Right lobe of liver (tissue), 6 donors: ENCODE results near the gene SUPT4H1. TPM values are rescaled to one million over a fixed set of nuclear protein-coding genes. Genes with fewer than 3 reads are reported as not detected.

Experiments
- ATAC-seq, 4 donors: fragments of 200-7000 bp; cut with Tn5 transposase; one replicate each; pipeline ENCODE4 v1.9.1; 2020; ENCODE audit warnings: mild to moderate bottlenecking in 4 of 4, moderate library complexity in 4 of 4
- DNase-seq, 3 donors: peaks; one replicate each; pipeline ENCODE4 v3.0.0-alpha.2; 2020
- H3K27ac ChIP-seq, 3 donors: fragments of 200-600 bp; one replicate each; pipeline ENCODE4 v1.8.0; 2022
- H3K27me3 ChIP-seq, 2 donors: fragments of 200-600 bp; one replicate each; pipeline ENCODE4 v1.8.0; 2022
- H3K36me3 ChIP-seq, 4 donors: fragments of 200-600 bp; sonication (generic) in 1 of 4; one replicate each; pipeline versions ENCODE4 v1.5.1 to v1.8.0; 2017 to 2022; ENCODE audit warnings: control low read depth in 1 of 4
- H3K4me1 ChIP-seq, 4 donors: fragments of 200-600 bp; sonication (generic) in 1 of 4; one replicate each; pipeline versions ENCODE4 v1.5.1 to v1.8.0; 2017 to 2022; ENCODE audit warnings: control low read depth in 1 of 4
- H3K4me3 ChIP-seq, 3 donors: fragments of 200-600 bp; one replicate each; pipeline ENCODE4 v1.8.0; 2022
- H3K9me3 ChIP-seq, 4 donors: fragments of 200-600 bp; sonication (generic) in 1 of 4; one replicate each; pipeline versions ENCODE4 v1.5.1 to v1.8.0; 2017 to 2022; ENCODE audit warnings: control low read depth in 1 of 4
- CTCF ChIP-seq, 4 donors: fragments of 200-600 bp in 3 of 4; fragments of 450-650 bp in 1 of 4; IDR thresholded peaks; one replicate each; pipeline versions ENCODE4 v1.5.1 to v1.8.0; 2016 to 2022; ENCODE audit warnings: antibody characterized with exemption in 4 of 4, mild to moderate bottlenecking in 2 of 4
- POLR2A ChIP-seq: fragments of 450-650 bp; IDR thresholded peaks from one replicate; pipeline ENCODE4 v1.6.1; 2017; ENCODE audit warnings: antibody characterized with exemption, mild to moderate bottlenecking
- WGBS: methylation state at CpG from one replicate; pipeline ENCODE4 v1.1.6; 2018; ENCODE audit warnings: low coverage, low lambda C conversion rate; ENCODE audit not compliant: insufficient coverage; ENCODE audit errors: missing lambda C conversion rate; 5-methylcytosine and 5-hydroxymethylcytosine counted together
- intact Hi-C, 2 donors: fragments of 100-400 bp; cut with DNase I; formaldehyde crosslinking; loops; one replicate each; pipeline versions ENCODE4 v1.11.2 to v1.14.1; 2022
- total RNA-seq, 6 experiments: library from RNA; depleted of rRNA in 2 of 6; stranded (reverse); fragments of >200 nt in 2 of 6; fragmentation: NEBNext Ultra II Directional in 3 of 6; extraction: Animal tissue kit (Norgen Biotek cat#: 25700) in 3 of 6; gene quantifications; one replicate each; pipeline versions ENCODE4 v1.1.0 to v1.2.4, GENCODE V29; 2016 to 2023
- donor health status: DM: no; HTN: yes; CAD: no.
- donor health status: DM: no; HTN: no; CAD: no.
- donor health status: DM: no; HTN: no; CAD: no.
- donor health status: DM: no; HTN: yes; CAD: no.
- donor health status: DM: no; HTN: yes; CAD: no.

The SUPT4H1 gene
- total RNA-seq, 6 experiments from 2014 or later: 24.8 to 50.9 (median 37.0) TPM

DNA sequence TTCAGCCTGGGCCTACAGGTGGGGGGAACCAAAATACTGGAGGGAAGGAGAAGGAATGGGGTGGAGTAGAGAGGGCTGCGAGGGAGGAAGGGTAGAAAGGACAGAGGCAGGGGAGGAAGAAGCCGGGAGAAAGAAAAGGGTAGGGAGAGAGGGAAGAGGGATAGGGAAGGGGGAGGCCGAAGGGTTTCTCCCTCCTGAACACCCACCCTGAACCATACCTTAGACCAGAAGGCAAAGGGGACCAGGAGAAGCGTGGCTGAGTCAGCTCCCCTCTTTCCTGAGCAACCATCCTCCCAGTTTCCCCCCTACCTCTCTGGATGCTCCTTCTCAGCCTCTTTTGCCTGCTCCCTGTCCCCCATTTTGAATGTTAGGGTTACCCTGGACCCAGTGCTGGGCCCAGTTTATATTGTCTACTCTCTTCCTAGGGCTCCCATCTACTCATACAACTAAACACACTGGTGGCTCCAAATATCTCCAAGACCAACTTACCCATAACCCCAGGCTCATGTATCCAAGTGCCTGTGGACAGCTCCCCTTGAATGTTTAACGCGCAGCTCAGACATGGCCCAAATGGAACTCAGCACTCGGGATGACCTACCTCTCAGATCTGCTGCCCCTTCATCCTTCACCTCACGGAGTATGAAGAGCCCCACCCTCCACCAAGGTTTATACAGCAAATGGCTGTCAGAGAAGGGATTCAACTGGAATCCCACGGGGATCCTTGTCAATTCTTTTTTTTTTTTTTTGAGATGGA, 31.3 kb downstream of the SUPT4H1 start:
- no peak for DNase-seq
- intact Hi-C loops: loop anchor here in 1 of 2 donors (10.0 kb wide), 1 partner anchor 54 kb away; no protein-coding TSS in a partner anchor
- H3K4me1 ChIP-seq: peaks cover 0 to 4% (median 0%) of the 10 kb centered on the region in 4 donors
- H3K36me3 ChIP-seq: no peaks in the 10 kb centered on the region
- ATAC-seq: no peak
- H3K9me3 ChIP-seq: no peaks in the 10 kb centered on the region
- no peak overlapping the region for H3K4me3 ChIP-seq
- 93% methylated on average over 8 of the region's 9 CpGs for WGBS
- TF ChIP-seq CTCF (IDR thresholded peaks at IDR 0.05) (no peak), POLR2A (no peak)
- H3K27ac ChIP-seq: no peak overlapping the region
- no peaks in the 10 kb centered on the region for H3K27me3 ChIP-seq

GRCh38 chr17:58320163-58320558, 31.8 kb downstream of the SUPT4H1 start:
- no peak for TF ChIP-seq CTCF (IDR thresholded peaks at IDR 0.05)
- TF ChIP-seq POLR2A: no peak
- no peaks in the 10 kb centered on the region for H3K27me3 ChIP-seq
- no peaks in the 10 kb centered on the region for H3K9me3 ChIP-seq
- DNase-seq (peak; percentile 7 to 39 (median 23)), ATAC-seq (no peak)
- no peaks in the 10 kb centered on the region for H3K36me3 ChIP-seq
- H3K4me3 ChIP-seq: no peak overlapping the region
- WGBS: 91% methylated on average over 3 of the region's 7 CpGs
- H3K27ac ChIP-seq: no peak overlapping the region
- H3K4me1 ChIP-seq: peaks cover 0 to 4% (median 0%) of the 10 kb centered on the region in 4 donors
- intact Hi-C loops: loop anchor here in 1 of 2 donors (10.0 kb wide), 1 partner anchor 55 kb away; no protein-coding TSS in a partner anchor

DNA sequence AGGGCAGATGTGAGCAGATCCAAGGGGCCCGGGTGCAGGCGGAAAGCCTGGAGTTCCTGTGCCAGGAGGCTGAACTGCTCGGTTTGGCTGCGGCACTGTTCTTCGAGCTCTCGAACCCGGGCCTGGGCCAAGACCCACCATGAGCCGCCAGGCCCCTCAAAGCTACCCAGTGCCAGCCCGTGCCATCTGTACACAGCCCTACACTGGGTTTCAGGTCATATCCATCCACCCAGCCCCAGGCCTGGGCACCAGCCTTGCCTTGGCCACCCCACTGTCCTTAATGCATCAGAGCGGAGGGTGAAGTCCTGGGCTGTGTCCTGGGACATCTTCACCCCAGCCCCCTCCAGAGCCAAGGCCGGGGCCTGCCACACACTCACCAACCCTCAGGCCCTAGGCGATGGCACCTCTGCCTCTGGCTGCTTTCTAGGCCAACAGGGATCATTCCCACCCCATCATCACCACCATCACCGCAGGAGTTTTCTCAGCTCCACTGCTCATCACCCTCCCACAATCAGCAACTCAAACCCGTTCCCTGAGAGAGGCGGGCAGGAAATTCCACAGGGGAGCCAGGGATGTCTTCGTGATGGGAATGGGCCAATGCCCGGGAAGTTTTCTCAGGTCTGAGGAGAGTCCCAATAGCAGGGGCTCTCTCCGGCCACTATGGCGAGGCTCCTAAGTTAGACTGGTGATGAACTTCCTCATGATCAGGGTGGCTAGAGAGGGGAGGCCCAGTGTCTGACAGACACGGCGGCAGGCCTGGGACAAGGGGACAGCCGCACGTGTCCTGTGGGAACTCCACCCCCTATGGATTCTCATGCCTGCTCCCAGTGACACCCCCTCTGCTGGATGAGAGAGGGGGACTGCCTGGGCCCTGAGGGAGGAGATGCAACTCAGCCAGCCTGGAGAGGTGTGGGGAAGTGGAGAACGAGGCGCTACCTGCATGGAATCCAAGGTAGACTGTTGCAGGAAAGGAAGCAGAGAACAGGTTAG, 32.5 kb downstream of the SUPT4H1 start:
- H3K27ac ChIP-seq: no peak overlapping the region
- no peaks in the 10 kb centered on the region for H3K9me3 ChIP-seq
- ATAC-seq (no peak), DNase-seq (peak; percentile 14 to 46 (median 42))
- no peaks in the 10 kb centered on the region for H3K4me1 ChIP-seq
- intact Hi-C loops: loop anchor here (5.0 to 10.0 kb wide), 3 partner anchors 55 to 128 kb away; no protein-coding TSS in a partner anchor
- TF ChIP-seq CTCF (IDR thresholded peaks at IDR 0.05) (no peak), POLR2A (no peak)
- WGBS: 94% methylated on average over 10 of the region's 25 CpGs
- no peaks in the 10 kb centered on the region for H3K27me3 ChIP-seq
- H3K4me3 ChIP-seq: no peak overlapping the region
- H3K36me3 ChIP-seq: no peaks in the 10 kb centered on the region

- Histone ChIP-seq H3K27me3 (no peaks in the 10 kb centered on the region), H3K9me3 (no peaks in the 10 kb centered on the region), H3K36me3 (no peaks in the 10 kb centered on the region), H3K27ac (no peak overlapping the region), H3K4me3 (no peak overlapping the region), H3K4me1 (no peaks in the 10 kb centered on the region)
- TF ChIP-seq CTCF (IDR thresholded peaks at IDR 0.05) (no peak), POLR2A (no peak)
- WGBS: 91% methylated on average over 4 of the region's 7 CpGs
- no peak for ATAC-seq
- intact Hi-C loops: loop anchor here (5.0 kb wide), 2 partner anchors 114 to 129 kb away; no protein-coding TSS in a partner anchor
- peak; percentile 10 to 36 (median 17) for DNase-seq
These were observed 33.3 kb downstream of the SUPT4H1 start for GRCh38 chr17:58318627-58319172.
